Epidermal melanocyte (primary cell): Measurements from ENCODE around the gene TAL2.
A peak's percentile ranks its signal among the peaks of the same experiment; 100 is the strongest.
"Not testable (repeated sequence)": the region's sequence is repeated elsewhere in the genome, so short reads cannot be mapped to it uniquely, and the experiment has no call there.

ENCODE experiments used
- DNase-seq: peaks from one replicate; pipeline ENCODE4 v3.0.0; 2011; ENCODE audit warnings: low spot score; ENCODE audit not compliant: insufficient read length

The TAL2 gene

GRCh38 chr9:105673850-105674387, 11.7 kb downstream of the TAL2 start:
- no peak for DNase-seq

- no peak for DNase-seq
Measured at GRCh38 chr9:105676351-105676923, 14.2 kb downstream of the TAL2 start.

- no peak for DNase-seq
Measured at GRCh38 chr9:105678163-105678562, 15.9 kb downstream of the TAL2 start.

- DNase-seq: no peak
Measured at GRCh38 chr9:105678781-105679180, 16.5 kb downstream of the TAL2 start.

- DNase-seq: no peak
Measured at GRCh38 chr9:105679257-105680022, 17.2 kb downstream of the TAL2 start.

GRCh38 chr9:105681313-105681712, 19.1 kb downstream of the TAL2 start:
- DNase-seq: no peak

GRCh38 chr9:105681724-105682123, 19.5 kb downstream of the TAL2 start:
- DNase-seq: no peak

- no peak for DNase-seq
Measured at GRCh38 chr9:105683688-105684275, 21.5 kb downstream of the TAL2 start.

GRCh38 chr9:105686936-105687335, 24.7 kb downstream of the TAL2 start:
- no peak for DNase-seq

GRCh38 chr9:105690742-105691141, 28.5 kb downstream of the TAL2 start:
- peak; percentile 33 for DNase-seq

- no peak for DNase-seq
Measured at GRCh38 chr9:105693435-105694189, 31.4 kb downstream of the TAL2 start.

GRCh38 chr9:105694190-105694847, 32.1 kb downstream of the TAL2 start, which contains the start of gene TMEM38B:
Gene TMEM38B, plus strand, starts transcription at chr9:105694541. Its CDS starts 120 bp downstream, at chr9:105694661.
- DNase-seq: peak; percentile 70

GRCh38 chr9:105694848-105695581, 32.8 kb downstream of the TAL2 start:
- DNase-seq: peak; percentile 33

- DNase-seq: no peak
Measured at GRCh38 chr9:105696219-105696793, 34.0 kb downstream of the TAL2 start.

- DNase-seq: no peak
Measured at GRCh38 chr9:105697871-105698270, 35.6 kb downstream of the TAL2 start.

- DNase-seq: no peak
Measured at GRCh38 chr9:105698348-105698870, 36.2 kb downstream of the TAL2 start.

- no peak for DNase-seq
Measured at GRCh38 chr9:105700668-105701067, 38.4 kb downstream of the TAL2 start.

- no peak for DNase-seq
Measured at GRCh38 chr9:105701145-105701544, 38.9 kb downstream of the TAL2 start.

- no peak for DNase-seq
Measured at GRCh38 chr9:105702207-105702606, 40.0 kb downstream of the TAL2 start.

GRCh38 chr9:105703638-105704037, 41.4 kb downstream of the TAL2 start:
- DNase-seq: not testable (repeated sequence)
